HG03159 (cell line): Measurements from ENCODE around the gene KDM8.

Source experiments
- ATAC-seq: cut with Tn5 transposase; IDR thresholded peaks from one replicate; pipeline ENCODE4 v1.9.1; 2021; ENCODE audit warnings: mild to moderate bottlenecking, moderate library complexity; ENCODE audit not compliant: unreplicated experiment

Gene KDM8

GRCh38 chr16:27265982-27266381, 62.7 kb downstream of the KDM8 start:
- no peak for ATAC-seq

GRCh38 chr16:27267037-27267677, 63.8 kb downstream of the KDM8 start:
- ATAC-seq: no peak

- ATAC-seq: peak; percentile 95
These were observed 65.3 kb downstream of the KDM8 start, which contains the start of gene NSMCE1 for GRCh38 chr16:27268376-27269299. NSMCE1 (minus strand) TSS chr16:27268772; CDS start chr16:27257570, 11,202 bp downstream.

GRCh38 chr16:27269300-27270150, 66.2 kb downstream of the KDM8 start:
- ATAC-seq: no peak

- no peak for ATAC-seq
These were observed 67.0 kb downstream of the KDM8 start for GRCh38 chr16:27270349-27270748.
